Vagina (tissue), 2 donors: ENCODE data around the gene RPRML.

Source experiments
- CTCF ChIP-seq, 3 experiments: fragments of 450-650 bp in 2 of 3; fragments of 200-600 bp in 1 of 3; sonication (generic) in 1 of 3; IDR thresholded peaks; one replicate each; pipeline ENCODE4 v1.5.1; 2017 to 2019; ENCODE audit warnings: antibody characterized with exemption in 3 of 3, mild to moderate bottlenecking in 2 of 3, moderate library complexity in 2 of 3
- POLR2A ChIP-seq, 2 donors: fragments of 450-650 bp; IDR thresholded peaks; one replicate each; pipeline ENCODE4 v1.6.1; 2017; ENCODE audit warnings: antibody characterized with exemption in 2 of 2, mild to moderate bottlenecking in 2 of 2, moderate library complexity in 2 of 2

DNA sequence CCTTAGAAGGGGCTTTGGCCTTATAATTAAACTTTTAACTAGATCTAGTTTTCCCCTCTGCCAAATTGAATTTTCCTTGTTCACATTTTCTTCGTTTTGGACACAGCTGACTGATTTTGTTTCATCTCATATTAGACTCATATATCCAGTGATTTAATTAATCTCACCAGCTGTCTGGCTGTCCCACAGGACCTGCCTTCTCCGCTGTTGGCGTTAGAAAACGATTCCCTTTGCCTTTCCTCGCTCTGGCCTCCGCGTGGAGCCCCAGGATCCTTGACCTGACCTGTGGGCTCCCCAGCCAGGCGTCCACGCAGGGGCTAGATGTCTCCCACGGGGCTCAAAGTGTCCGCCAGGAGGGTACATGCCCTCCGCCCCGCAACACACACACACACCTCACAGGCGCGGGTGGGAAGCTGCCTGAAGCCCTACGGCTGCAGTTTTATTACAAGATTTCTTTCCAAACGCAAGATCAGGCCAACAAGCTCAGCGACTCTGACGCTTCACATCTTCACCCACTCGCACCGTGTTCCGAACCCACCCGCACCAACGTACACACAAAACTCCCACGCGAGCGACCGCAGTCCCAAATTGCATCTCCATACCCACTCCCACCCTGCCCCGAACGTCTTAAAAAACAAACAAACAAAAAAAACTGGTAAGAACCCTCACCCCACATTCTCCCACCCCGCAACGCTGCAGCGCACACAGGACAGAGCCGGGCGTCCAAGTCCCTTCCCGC is 1.1 kb downstream of the RPRML start:
- TF ChIP-seq CTCF (IDR thresholded peaks at IDR 0.05) (no peak), POLR2A (IDR thresholded peaks at IDR 0.05) (no peak)
